GM18519 (cell line): ENCODE data around the gene THBS2.

ENCODE experiments used
- ATAC-seq: cut with Tn5 transposase; IDR thresholded peaks from one replicate; pipeline ENCODE4 v1.9.1; 2021; ENCODE audit warnings: mild to moderate bottlenecking, moderate library complexity; ENCODE audit not compliant: unreplicated experiment, low FRiP score

The THBS2 gene

DNA sequence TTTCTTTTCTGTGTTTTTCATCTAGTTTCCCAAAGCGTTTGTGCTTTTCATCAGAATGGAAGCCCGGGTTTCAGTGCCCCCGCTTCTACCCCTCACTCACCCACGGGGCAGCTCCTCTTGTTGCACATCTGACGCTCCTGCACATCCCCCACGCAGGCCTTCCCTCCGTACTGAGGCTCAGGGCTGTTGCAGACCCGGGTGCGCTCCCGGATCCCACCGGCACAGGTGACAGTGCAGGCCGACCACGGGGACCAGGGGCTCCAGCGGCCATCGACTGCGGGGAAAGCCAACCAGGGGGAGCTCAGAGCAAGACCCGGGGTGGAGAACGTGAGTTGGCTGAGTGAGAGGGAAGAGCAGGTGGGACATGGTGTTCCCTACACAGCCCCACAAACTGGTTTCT lies 19.0 kb downstream of the THBS2 start:
- no peak for ATAC-seq

- ATAC-seq, result no peak
Observed at GRCh38 chr6:169233832-169234231, 19.8 kb downstream of the THBS2 start.

- no peak for ATAC-seq
Observed at GRCh38 chr6:169233181-169233580, 20.5 kb downstream of the THBS2 start.

GRCh38 chr6:169232507-169232931 lies 21.1 kb downstream of the THBS2 start:
- ATAC-seq, result no peak

GRCh38 chr6:169231790-169232506 lies 21.7 kb downstream of the THBS2 start:
- no peak for ATAC-seq

- no peak for ATAC-seq
Observed at GRCh38 chr6:169230946-169231789, 22.5 kb downstream of the THBS2 start.

DNA sequence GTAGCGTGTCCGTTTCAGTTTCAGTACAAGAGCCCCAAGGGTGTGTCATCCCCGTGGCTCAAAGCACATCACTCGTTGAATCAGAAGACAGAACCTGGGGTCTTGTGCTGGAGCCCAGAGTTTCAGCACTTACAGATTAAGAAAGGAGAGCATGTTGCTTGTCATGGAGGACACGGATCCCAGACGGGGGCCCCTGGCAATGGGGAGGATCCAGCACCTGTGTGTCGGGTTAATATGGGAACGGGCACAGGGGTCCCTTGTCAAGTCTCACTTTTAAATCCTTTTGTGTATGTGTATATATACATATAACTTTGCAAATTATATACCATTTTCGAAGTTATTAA lies 23.4 kb downstream of the THBS2 start:
- no peak for ATAC-seq

GRCh38 chr6:169229615-169230321 lies 23.9 kb downstream of the THBS2 start:
- ATAC-seq, result no peak

GRCh38 chr6:169227116-169227515 lies 26.5 kb downstream of the THBS2 start:
- no peak for ATAC-seq

GRCh38 chr6:169225887-169226286 lies 27.8 kb downstream of the THBS2 start:
- ATAC-seq, result no peak

GRCh38 chr6:169225131-169225576 lies 28.5 kb downstream of the THBS2 start:
- no peak for ATAC-seq

GRCh38 chr6:169224716-169225115 lies 28.9 kb downstream of the THBS2 start:
- no peak for ATAC-seq

DNA sequence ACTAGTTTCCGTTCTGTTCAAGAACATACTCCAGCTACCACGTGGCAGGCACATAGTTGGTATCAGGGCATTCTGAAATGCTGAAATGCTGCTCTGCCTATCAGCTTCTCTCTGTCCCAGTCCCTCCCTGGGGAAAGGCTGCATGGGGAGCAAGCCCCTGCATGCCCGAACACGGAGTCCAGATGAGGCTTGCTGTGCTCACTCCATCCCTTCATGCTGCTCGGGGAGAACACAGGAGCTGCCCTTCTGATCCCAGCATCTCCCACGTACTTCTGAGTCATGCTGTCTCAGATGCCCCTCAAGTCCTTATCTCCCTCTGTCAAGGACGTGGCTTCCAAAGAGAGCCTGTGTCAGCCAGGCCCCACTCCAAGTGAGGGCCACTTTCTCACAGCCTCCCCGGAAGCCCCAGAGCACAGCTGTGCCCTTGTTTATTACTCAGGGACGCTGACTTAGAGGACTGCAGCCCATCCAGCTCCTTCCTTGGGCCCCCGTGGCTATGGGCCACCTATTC lies 29.4 kb downstream of the THBS2 start:
- no peak for ATAC-seq

DNA sequence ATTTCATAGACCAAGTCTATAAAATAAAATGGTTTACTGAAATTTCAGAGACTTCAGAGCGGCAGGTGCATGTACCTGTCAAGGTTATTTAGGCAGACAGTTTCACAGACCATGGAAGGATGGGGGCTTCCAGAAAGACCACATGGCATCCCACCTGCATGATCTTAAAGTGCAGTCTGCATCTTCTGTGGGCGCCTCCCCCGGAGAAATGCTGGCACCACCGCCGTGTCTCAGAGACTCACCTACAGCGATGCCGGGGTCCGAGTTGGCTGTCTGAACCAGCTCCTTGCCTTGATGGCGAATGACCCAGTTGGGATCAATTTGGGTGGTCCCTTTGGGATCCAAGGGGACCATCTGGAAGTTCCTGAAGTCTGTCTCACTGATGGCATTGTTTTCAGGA lies 30.6 kb downstream of the THBS2 start:
- no peak for ATAC-seq

DNA sequence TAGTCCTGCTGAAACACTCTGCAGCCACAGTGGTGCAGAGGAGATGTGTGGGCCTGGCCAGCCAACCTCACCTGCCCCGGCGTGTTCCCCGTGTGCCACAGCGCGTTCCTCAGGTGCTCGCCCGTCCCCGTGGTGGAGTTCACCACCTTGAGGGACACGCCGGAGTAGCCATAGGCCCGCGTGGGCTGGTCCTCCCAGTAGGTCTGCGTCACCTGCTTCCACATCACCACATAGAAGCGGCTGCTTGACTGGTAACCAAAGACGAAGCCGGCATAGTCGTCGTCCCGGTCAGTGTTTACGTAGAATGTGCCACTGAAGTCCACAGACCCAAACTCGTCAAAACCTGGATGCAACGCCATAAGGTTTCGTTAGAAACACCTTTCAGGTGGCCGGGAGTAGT lies 31.5 kb downstream of the THBS2 start:
- ATAC-seq, result no peak

GRCh38 chr6:169221264-169221663 lies 32.4 kb downstream of the THBS2 start:
- no peak for ATAC-seq

GRCh38 chr6:169220068-169220964 lies 33.3 kb downstream of the THBS2 start:
- no peak for ATAC-seq

DNA sequence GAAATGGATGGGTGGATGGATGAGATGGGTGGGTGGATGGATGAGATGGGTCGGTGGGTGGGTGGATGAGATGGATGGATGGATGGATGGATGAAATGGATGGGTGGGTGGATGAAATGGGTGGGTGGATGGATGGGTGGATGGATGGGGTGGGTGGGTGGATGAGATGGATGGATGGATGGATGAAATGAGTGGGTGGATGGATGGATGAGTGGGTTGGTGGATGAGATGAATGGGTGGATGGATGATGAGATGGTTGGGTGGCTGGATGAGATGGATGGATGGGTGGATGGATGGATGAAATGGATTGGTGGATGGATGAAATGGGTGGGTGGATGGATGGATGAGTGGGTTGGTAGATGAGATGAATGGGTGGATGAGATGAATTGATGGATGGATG lies 35.7 kb downstream of the THBS2 start:
- ATAC-seq, result no peak

- no peak for ATAC-seq
Observed at GRCh38 chr6:169216830-169217229, 36.8 kb downstream of the THBS2 start.

DNA sequence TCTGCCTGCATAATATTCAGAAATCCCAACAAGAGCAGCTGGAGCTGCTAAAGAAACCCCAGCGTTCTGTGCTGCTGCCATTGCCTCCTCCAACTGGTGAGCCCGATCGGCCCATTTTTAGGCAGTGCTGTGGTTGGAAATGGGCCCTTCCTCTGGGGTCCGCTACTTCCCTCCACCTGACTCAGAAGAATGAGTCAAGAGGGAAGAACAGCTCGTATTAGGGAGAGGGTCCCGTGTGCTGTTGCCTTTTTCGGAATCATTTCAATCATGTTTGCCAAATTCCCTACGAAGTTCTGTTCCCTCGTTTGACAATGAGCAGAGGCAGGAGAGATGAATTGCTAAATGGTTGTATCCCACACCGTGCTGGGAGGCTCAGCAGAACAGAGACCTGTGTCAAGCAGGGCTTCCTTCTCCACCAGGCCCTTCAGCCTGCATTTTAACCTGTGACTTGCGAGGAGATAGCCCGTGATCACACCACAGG lies 38.4 kb downstream of the THBS2 start:
- ATAC-seq, result no peak
